Epithelial cell of proximal tubule (primary cell): ENCODE measurements around the gene ZNF362. TPM values are rescaled to one million over a fixed set of nuclear protein-coding genes. Genes with fewer than 3 reads are reported as not detected.

ENCODE experiments used
- DNase-seq: peaks from one replicate; pipeline ENCODE4 v3.0.0-alpha.2; 2011; ENCODE audit warnings: low read depth
- H3K4me3 ChIP-seq: 2 replicates; pipeline ENCODE4 v1.5.1; 2011; ENCODE audit warnings: low read depth, mild to moderate bottlenecking, low read length
- total RNA-seq: library from RNA; depleted of rRNA; stranded (reverse); fragments of >200 nt; gene quantifications from 2 replicates; pipeline ENCODE4 v1.2.3, GENCODE V29; 2015
- TF ChIP-seq, protein P1 (sequence below): conservative IDR thresholded peaks from 2 replicates; pipeline ENCODE4 v1.5.1; 2012; ENCODE audit warnings: low read depth, mild to moderate bottlenecking, low read length

ZNF362 gene
- total RNA-seq, 1 donor from 2014 or later, result 17.6 TPM

DNA sequence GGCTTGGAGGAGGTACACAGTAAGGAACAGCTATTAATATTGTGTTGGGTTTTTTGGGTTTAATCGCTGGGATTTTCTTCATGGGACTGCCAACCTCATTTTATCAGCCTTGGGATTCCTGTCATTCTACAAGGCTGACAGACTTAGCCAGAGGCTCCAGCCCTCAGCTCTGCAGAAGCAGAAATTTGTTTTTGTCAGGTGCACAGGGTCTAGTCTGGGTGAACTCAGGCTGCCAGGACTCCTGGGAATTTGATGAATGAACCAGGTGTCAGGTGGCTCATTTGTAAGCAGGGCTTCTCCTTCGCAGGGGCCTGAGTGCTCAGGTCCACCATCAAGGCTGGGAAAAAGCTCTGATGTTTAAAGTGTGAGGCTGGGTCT lies 11.5 kb upstream of the ZNF362 start:
- H3K4me3 ChIP-seq, result no peak overlapping the region
- no peak for DNase-seq
- TF ChIP-seq, protein P1, sequence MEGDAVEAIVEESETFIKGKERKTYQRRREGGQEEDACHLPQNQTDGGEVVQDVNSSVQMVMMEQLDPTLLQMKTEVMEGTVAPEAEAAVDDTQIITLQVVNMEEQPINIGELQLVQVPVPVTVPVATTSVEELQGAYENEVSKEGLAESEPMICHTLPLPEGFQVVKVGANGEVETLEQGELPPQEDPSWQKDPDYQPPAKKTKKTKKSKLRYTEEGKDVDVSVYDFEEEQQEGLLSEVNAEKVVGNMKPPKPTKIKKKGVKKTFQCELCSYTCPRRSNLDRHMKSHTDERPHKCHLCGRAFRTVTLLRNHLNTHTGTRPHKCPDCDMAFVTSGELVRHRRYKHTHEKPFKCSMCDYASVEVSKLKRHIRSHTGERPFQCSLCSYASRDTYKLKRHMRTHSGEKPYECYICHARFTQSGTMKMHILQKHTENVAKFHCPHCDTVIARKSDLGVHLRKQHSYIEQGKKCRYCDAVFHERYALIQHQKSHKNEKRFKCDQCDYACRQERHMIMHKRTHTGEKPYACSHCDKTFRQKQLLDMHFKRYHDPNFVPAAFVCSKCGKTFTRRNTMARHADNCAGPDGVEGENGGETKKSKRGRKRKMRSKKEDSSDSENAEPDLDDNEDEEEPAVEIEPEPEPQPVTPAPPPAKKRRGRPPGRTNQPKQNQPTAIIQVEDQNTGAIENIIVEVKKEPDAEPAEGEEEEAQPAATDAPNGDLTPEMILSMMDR, result no peak

GRCh38 chr1:33246171-33246570 lies 10.1 kb upstream of the ZNF362 start:
- TF ChIP-seq, protein P1, result no peak
- no peak for DNase-seq
- H3K4me3 ChIP-seq, result no peak overlapping the region

GRCh38 chr1:33247545-33247944 lies 8.7 kb upstream of the ZNF362 start:
- H3K4me3 ChIP-seq, result no peak overlapping the region
- no peak for DNase-seq
- TF ChIP-seq, protein P1, result no peak

DNA sequence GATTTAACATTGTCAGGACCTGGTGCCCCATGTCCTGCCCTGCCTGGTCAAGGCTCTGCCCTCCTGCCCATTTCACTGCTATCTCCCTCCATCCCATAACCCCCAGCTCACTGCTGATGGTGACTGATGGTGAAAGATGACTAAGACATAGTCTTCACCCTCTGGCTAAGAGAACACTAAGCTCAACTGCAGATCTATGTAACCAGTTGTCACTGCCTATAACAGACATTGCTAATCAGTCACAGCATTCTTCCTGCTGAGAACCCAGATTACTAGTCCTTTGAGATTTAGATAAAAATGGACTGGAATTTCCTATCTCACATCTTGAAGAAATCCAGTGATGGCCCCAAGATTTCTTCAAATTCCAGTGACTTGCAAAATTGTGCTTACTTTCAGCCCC lies 8.0 kb upstream of the ZNF362 start:
- no peak for DNase-seq

DNA sequence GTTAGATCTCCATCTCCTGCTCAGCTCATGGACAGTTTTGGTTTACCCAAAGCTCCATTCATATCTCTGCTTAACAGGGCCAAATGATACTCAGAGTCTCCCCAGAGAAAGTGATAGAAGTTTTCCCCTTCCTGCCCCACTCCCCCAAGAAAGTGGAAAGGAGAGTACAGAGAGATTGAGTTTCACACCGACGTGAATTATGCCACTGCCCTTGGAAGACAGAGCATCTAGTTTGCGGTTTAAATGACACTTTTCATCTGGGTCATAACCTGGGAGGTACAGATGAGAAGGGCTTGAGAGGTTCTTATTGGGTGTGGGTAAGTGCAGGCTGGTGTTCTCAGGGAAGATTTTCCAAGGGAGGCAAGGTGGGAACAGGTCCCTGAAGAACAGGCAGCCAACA lies 6.9 kb upstream of the ZNF362 start:
- H3K4me3 ChIP-seq, result no peak overlapping the region
- no peak for DNase-seq
- TF ChIP-seq, protein P1, result no peak

More for the DNA sequence above, 8.0 kb upstream of the ZNF362 start:
- TF ChIP-seq, protein P1, result no peak
- no peak overlapping the region for H3K4me3 ChIP-seq

- TF ChIP-seq, protein P1, result no peak
- no peak for DNase-seq
- no peak overlapping the region for H3K4me3 ChIP-seq
These were observed 6.1 kb upstream of the ZNF362 start for GRCh38 chr1:33250217-33250616.

DNA sequence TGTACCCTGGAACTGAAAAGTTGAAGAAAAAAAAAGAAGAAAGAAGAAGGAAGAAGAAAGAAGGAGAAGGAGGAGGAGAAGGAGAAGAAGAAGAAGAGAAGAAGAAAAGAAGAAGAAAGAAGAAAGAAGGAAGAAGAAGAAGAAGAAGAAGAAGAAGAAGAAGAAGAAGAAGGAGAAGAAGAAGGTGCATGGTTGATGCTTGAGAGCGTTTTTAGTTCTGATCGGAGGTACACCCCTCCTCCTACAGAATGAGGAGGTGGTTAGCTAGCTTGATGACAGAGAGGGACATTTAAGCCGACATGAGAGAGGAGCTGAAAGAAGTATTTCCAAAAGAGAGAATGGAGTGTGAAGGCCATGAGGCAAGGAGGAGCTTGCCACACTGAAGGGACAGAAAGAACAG lies 5.6 kb upstream of the ZNF362 start:
- TF ChIP-seq, protein P1, result no peak
- DNase-seq, result no peak
- H3K4me3 ChIP-seq, result no peak overlapping the region
